ENCODE measurements around the gene JUP. TPM values are rescaled to one million over a fixed set of nuclear protein-coding genes. Genes with fewer than 3 reads are reported as not detected.
A peak's percentile ranks its signal among the peaks of the same experiment; 100 is the strongest.

The JUP gene
- total and polyA plus RNA-seq, 10 of the 15 experiments (the other 5 are each of a cell fraction or from before 2014, with no cell fraction given), result 1.5 to 36.3 (median 11.6) TPM

DNA sequence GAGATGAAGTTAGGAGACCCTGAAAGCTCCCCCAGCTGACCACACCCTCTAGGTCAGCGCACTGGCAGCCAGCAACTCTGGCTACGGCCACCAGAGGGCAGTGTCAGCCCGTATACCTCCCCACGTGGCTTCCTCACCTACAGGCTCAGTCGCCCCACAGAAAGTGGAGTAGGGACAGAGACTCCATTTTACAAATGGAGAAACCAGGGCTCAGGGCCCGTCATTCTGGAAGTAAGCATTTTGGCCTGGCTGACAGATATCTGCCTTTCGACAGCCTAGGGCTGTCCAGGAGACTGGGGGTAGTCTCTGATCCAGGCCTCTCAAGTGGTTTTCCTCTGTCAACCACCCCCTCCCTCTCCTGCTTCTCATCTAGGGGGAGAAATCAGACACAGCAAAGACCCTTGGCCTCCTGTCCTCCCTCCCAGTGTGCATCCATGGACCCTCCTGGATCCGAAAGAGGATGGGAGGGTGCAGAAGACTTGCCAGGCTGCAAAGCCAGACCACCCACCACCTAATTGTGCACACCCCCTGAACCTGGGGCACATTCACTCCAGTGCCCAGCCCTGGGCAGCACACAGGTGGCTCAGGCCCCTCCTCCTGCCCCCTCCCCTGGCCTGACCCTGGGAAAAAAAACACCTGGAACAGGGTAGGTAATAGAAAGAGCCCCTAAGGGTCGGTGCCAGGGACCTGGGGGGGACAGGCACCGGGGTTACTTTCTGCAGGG lies 48.3 kb downstream of the JUP start (continued):
- TF ChIP-seq ETV6 (conservative IDR thresholded peaks at IDR 0.05 in 1 of 2, IDR thresholded peaks at IDR 0.05 in 1 of 2; ENCODE audit: borderline replicate concordance in 1 of 2, low read depth in 1 of 2) (no peak), PAX8 (IDR thresholded peaks at IDR 0.05) (no peak), SUZ12 (IDR thresholded peaks at IDR 0.05; ENCODE audit: unreplicated experiment) (no peak), POLR2AphosphoS5 (IDR thresholded peaks at IDR 0.05; ENCODE audit: low read length) (no peak), KLF5 (IDR thresholded peaks at IDR 0.05; ENCODE audit: partially characterized antibody) (no peak), ZSCAN29 (IDR thresholded peaks at IDR 0.05) (no peak), ZZZ3 (IDR thresholded peaks at IDR 0.05; ENCODE audit: control insufficient read depth, insufficient read length, low read depth) (no peak), ESRRA (IDR thresholded peaks at IDR 0.05; ENCODE audit: low read length) (0 out of 2 replicates have a peak, but pooled peaks have one; percentile 40), LARP7 (IDR thresholded peaks at IDR 0.05) (no peak), NFXL1 (IDR thresholded peaks at IDR 0.05; ENCODE audit: borderline replicate concordance) (no peak), IRF4 (IDR thresholded peaks at IDR 0.05; ENCODE audit: low read depth, low read length) (no peak), FOXM1 (IDR thresholded peaks at IDR 0.05; ENCODE audit: low read depth, low read length) (no peak), DPF2 (IDR thresholded peaks at IDR 0.05) (no peak)
- TF ChIP-seq, protein P1, sequence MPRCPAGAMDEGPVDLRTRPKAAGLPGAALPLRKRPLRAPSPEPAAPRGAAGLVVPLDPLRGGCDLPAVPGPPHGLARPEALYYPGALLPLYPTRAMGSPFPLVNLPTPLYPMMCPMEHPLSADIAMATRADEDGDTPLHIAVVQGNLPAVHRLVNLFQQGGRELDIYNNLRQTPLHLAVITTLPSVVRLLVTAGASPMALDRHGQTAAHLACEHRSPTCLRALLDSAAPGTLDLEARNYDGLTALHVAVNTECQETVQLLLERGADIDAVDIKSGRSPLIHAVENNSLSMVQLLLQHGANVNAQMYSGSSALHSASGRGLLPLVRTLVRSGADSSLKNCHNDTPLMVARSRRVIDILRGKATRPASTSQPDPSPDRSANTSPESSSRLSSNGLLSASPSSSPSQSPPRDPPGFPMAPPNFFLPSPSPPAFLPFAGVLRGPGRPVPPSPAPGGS (IDR thresholded peaks at IDR 0.05; ENCODE audit: borderline replicate concordance, insufficient read depth, low read depth, low read length, poor library complexity, severe bottlenecking), result no peak
- TF ChIP-seq, protein P2, sequence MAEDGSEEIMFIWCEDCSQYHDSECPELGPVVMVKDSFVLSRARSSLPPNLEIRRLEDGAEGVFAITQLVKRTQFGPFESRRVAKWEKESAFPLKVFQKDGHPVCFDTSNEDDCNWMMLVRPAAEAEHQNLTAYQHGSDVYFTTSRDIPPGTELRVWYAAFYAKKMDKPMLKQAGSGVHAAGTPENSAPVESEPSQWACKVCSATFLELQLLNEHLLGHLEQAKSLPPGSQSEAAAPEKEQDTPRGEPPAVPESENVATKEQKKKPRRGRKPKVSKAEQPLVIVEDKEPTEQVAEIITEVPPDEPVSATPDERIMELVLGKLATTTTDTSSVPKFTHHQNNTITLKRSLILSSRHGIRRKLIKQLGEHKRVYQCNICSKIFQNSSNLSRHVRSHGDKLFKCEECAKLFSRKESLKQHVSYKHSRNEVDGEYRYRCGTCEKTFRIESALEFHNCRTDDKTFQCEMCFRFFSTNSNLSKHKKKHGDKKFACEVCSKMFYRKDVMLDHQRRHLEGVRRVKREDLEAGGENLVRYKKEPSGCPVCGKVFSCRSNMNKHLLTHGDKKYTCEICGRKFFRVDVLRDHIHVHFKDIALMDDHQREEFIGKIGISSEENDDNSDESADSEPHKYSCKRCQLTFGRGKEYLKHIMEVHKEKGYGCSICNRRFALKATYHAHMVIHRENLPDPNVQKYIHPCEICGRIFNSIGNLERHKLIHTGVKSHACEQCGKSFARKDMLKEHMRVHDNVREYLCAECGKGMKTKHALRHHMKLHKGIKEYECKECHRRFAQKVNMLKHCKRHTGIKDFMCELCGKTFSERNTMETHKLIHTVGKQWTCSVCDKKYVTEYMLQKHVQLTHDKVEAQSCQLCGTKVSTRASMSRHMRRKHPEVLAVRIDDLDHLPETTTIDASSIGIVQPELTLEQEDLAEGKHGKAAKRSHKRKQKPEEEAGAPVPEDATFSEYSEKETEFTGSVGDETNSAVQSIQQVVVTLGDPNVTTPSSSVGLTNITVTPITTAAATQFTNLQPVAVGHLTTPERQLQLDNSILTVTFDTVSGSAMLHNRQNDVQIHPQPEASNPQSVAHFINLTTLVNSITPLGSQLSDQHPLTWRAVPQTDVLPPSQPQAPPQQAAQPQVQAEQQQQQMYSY (CRISPR knock-in tag; IDR thresholded peaks at IDR 0.05), result no peak
- TF ChIP-seq, protein P3, sequence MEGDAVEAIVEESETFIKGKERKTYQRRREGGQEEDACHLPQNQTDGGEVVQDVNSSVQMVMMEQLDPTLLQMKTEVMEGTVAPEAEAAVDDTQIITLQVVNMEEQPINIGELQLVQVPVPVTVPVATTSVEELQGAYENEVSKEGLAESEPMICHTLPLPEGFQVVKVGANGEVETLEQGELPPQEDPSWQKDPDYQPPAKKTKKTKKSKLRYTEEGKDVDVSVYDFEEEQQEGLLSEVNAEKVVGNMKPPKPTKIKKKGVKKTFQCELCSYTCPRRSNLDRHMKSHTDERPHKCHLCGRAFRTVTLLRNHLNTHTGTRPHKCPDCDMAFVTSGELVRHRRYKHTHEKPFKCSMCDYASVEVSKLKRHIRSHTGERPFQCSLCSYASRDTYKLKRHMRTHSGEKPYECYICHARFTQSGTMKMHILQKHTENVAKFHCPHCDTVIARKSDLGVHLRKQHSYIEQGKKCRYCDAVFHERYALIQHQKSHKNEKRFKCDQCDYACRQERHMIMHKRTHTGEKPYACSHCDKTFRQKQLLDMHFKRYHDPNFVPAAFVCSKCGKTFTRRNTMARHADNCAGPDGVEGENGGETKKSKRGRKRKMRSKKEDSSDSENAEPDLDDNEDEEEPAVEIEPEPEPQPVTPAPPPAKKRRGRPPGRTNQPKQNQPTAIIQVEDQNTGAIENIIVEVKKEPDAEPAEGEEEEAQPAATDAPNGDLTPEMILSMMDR (IDR thresholded peaks at IDR 0.05 in 2 of 3, conservative IDR thresholded peaks at IDR 0.05 in 1 of 3; ENCODE audit: control insufficient read depth in 2 of 3, extremely low read depth in 1 of 3, insufficient read depth in 1 of 3, low read depth in 3 of 3, low read length in 3 of 3), result peak; percentile 97 to 98 (median 97); a peak in 5 of 6 replicates
- TF ChIP-seq, protein P4, sequence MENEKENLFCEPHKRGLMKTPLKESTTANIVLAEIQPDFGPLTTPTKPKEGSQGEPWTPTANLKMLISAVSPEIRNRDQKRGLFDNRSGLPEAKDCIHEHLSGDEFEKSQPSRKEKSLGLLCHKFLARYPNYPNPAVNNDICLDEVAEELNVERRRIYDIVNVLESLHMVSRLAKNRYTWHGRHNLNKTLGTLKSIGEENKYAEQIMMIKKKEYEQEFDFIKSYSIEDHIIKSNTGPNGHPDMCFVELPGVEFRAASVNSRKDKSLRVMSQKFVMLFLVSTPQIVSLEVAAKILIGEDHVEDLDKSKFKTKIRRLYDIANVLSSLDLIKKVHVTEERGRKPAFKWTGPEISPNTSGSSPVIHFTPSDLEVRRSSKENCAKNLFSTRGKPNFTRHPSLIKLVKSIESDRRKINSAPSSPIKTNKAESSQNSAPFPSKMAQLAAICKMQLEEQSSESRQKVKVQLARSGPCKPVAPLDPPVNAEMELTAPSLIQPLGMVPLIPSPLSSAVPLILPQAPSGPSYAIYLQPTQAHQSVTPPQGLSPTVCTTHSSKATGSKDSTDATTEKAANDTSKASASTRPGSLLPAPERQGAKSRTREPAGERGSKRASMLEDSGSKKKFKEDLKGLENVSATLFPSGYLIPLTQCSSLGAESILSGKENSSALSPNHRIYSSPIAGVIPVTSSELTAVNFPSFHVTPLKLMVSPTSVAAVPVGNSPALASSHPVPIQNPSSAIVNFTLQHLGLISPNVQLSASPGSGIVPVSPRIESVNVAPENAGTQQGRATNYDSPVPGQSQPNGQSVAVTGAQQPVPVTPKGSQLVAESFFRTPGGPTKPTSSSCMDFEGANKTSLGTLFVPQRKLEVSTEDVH (IDR thresholded peaks at IDR 0.05; ENCODE audit: low read depth, partially characterized antibody), result no peak
- TF ChIP-seq, protein P5, sequence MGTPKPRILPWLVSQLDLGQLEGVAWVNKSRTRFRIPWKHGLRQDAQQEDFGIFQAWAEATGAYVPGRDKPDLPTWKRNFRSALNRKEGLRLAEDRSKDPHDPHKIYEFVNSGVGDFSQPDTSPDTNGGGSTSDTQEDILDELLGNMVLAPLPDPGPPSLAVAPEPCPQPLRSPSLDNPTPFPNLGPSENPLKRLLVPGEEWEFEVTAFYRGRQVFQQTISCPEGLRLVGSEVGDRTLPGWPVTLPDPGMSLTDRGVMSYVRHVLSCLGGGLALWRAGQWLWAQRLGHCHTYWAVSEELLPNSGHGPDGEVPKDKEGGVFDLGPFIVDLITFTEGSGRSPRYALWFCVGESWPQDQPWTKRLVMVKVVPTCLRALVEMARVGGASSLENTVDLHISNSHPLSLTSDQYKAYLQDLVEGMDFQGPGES (IDR thresholded peaks at IDR 0.05), result no peak

All from GM12878 (cell line).